ENCODE data around the gene OR6X1. TPM values are rescaled to one million over a fixed set of nuclear protein-coding genes. Genes with fewer than 3 reads are reported as not detected.

OR6X1 gene
- total RNA-seq, 4 donors from 2014 or later = not detected

DNA sequence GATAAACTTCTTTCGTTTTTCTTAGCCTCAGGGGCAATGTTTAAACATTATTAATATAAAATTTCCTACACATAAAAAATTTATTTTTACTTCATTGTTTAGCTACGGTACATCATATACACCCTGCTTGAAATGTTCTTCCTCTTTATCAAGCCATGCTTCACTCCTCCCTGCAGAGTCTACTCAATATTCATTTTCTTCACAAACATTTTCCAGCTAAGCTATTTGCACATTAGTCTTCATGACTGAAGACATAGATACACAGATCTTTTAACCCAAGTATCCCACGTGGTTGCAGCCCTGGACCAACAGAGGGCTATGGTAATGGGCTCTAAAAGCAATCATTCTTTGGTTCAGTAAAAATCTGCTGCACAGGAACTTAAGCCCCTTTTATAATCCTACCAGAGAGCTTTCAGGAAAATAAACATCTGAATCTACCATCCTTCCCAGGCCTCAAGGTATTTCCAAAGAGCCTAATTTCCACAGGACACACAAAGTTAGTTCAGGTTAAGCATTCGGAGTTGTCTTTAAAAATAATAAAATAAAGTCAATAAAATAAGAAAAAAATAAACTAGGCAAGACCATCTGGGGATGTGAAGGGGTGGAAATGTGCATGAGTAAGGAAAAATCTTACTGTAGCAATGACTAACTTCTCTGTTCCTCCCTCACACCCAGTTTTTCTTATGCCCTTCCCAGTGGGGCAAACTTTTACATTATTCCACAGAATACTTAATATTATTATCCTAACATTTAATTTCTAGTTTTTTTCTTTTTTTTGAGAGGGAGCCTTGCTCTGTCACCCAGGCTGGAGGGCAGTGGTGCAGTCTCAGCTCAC is 21.6 kb upstream of the OR6X1 start:
- Histone ChIP-seq H3K9me3 (no peaks in the 10 kb centered on the region), H3K36me3 (no peaks in the 10 kb centered on the region), H3K4me1 (no peaks in the 10 kb centered on the region), H3K27ac (no peak overlapping the region), H3K27me3 (no peaks in the 10 kb centered on the region), H3K4me3 (no peak overlapping the region)
- no peak for DNase-seq (ENCODE audit: low spot score in 2 of 2)
- 35% methylated on average over 4 of the region's 4 CpGs for WGBS
- TF ChIP-seq POLR2A (IDR thresholded peaks at IDR 0.05) (no peak), EP300 (IDR thresholded peaks at IDR 0.05) (no peak), POLR2AphosphoS5 (IDR thresholded peaks at IDR 0.05) (no peak)
- TF ChIP-seq, protein P1, sequence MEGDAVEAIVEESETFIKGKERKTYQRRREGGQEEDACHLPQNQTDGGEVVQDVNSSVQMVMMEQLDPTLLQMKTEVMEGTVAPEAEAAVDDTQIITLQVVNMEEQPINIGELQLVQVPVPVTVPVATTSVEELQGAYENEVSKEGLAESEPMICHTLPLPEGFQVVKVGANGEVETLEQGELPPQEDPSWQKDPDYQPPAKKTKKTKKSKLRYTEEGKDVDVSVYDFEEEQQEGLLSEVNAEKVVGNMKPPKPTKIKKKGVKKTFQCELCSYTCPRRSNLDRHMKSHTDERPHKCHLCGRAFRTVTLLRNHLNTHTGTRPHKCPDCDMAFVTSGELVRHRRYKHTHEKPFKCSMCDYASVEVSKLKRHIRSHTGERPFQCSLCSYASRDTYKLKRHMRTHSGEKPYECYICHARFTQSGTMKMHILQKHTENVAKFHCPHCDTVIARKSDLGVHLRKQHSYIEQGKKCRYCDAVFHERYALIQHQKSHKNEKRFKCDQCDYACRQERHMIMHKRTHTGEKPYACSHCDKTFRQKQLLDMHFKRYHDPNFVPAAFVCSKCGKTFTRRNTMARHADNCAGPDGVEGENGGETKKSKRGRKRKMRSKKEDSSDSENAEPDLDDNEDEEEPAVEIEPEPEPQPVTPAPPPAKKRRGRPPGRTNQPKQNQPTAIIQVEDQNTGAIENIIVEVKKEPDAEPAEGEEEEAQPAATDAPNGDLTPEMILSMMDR (IDR thresholded peaks at IDR 0.05) = no peak

DNA sequence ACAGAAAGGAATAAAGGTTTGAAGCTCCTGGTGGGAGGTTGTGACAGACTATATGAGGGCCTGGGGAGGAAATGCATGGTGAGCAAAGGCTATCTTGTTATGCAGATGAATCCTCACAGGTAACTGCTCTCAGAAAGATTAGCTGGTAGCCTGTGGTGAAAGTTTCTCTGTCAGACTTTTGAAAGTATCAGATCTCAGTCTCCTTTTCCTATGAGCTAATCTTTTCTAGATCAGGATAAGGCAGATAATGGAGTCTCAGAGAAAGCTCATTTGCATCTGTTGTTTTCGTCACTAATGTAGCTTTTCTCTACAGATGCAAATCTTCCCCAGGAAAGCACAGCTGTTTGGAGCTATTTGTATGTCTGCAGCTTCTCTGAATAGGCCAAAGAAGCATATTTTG is 21.0 kb upstream of the OR6X1 start:
- 62% methylated on average over 1 of the region's 1 CpG for WGBS
- H3K4me1 ChIP-seq = no peaks in the 10 kb centered on the region
- no peaks in the 10 kb centered on the region for H3K27me3 ChIP-seq
- H3K27ac ChIP-seq = no peak overlapping the region
- no peaks in the 10 kb centered on the region for H3K36me3 ChIP-seq
- no peak for TF ChIP-seq POLR2AphosphoS5 (IDR thresholded peaks at IDR 0.05)
- no peak for TF ChIP-seq POLR2A (IDR thresholded peaks at IDR 0.05)
- no peak for TF ChIP-seq EP300 (IDR thresholded peaks at IDR 0.05)
- TF ChIP-seq, protein P1 (IDR thresholded peaks at IDR 0.05) = no peak
- no peak overlapping the region for H3K4me3 ChIP-seq
- H3K9me3 ChIP-seq = no peaks in the 10 kb centered on the region
- DNase-seq (ENCODE audit: low spot score in 2 of 2) = no peak

DNA sequence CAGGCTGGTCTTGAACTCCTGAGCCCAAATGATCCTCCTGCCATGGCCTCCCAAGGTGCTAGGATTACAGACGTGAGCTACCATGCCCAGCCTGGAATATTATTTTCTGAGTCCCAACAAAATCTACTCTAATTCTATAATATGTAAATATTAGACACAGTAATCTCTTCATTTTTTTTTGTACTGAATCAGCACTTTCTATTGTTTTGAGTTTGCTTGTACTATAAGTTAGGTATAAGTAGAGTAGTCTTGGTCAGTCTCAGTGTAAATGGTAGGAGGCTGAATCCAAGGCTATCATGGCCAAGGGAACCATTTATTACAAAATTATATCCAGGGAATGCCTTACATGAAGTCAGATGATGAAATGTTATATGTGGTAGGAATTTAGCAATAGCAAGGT is 19.6 kb upstream of the OR6X1 start:
- H3K27ac ChIP-seq = no peak overlapping the region
- 86% methylated on average over 1 of the region's 1 CpG for WGBS
- H3K4me3 ChIP-seq = no peak overlapping the region
- no peak for DNase-seq (ENCODE audit: low spot score in 2 of 2)
- H3K36me3 ChIP-seq = no peaks in the 10 kb centered on the region
- no peaks in the 10 kb centered on the region for H3K4me1 ChIP-seq
- TF ChIP-seq, protein P1 (IDR thresholded peaks at IDR 0.05) = no peak
- TF ChIP-seq EP300 (IDR thresholded peaks at IDR 0.05) (no peak), POLR2AphosphoS5 (IDR thresholded peaks at IDR 0.05) (no peak), POLR2A (IDR thresholded peaks at IDR 0.05) (no peak)
- no peaks in the 10 kb centered on the region for H3K27me3 ChIP-seq
- H3K9me3 ChIP-seq = no peaks in the 10 kb centered on the region

DNA sequence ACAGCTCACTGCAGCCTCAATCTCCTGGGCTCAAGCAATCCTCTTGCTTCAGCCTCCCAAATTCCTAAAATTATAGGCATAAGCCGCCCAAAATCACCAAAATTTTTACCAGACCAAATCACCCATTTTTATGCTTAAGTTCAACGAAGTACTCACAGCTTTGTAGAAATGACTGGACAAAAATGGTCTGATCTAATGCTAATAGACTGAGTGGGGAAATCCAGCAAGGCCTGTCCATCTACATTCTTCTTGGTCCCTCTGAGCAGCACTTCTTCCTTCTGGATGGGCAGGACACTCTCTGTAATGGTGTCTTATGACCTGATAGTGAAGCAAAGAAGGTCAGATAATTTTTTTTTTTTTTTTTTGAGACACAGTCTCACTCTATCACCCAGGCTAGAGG is 18.7 kb upstream of the OR6X1 start:
- no peaks in the 10 kb centered on the region for H3K27me3 ChIP-seq
- no peak overlapping the region for H3K27ac ChIP-seq
- WGBS = 82% methylated on average over 2 of the region's 2 CpGs
- H3K9me3 ChIP-seq = no peaks in the 10 kb centered on the region
- no peaks in the 10 kb centered on the region for H3K4me1 ChIP-seq
- no peaks in the 10 kb centered on the region for H3K36me3 ChIP-seq
- no peak overlapping the region for H3K4me3 ChIP-seq
- TF ChIP-seq POLR2AphosphoS5 (IDR thresholded peaks at IDR 0.05) (no peak), POLR2A (IDR thresholded peaks at IDR 0.05) (no peak), EP300 (IDR thresholded peaks at IDR 0.05) (no peak)
- TF ChIP-seq, protein P1 (IDR thresholded peaks at IDR 0.05) = no peak
- no peak for DNase-seq (ENCODE audit: low spot score in 2 of 2)

DNA sequence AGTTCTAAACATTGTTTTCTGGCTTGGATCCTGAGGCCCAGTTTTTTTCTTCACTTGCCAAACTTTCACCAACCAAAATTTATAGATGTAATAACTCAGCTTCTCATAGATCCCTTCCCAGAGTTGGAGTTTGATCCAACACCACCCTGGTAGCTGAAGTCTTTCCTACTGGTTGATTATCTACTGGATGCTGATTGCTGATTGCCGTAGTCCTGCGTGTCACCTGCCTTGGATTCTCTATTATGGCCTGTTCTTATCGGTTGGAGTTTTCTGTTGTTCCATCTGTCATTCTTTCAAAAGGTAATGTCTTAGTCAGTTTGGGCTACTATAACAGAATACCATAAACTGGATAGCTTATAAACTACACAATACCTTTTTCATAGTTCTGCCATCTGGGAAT is 17.3 kb upstream of the OR6X1 start:
- H3K27ac ChIP-seq = no peak overlapping the region
- DNase-seq (ENCODE audit: low spot score in 2 of 2) = no peak
- H3K27me3 ChIP-seq = no peaks in the 10 kb centered on the region
- WGBS = 98% methylated on average over 3 of the region's 3 CpGs
- H3K36me3 ChIP-seq = no peaks in the 10 kb centered on the region
- no peaks in the 10 kb centered on the region for H3K9me3 ChIP-seq
- TF ChIP-seq POLR2A (IDR thresholded peaks at IDR 0.05) = no peak
- TF ChIP-seq POLR2AphosphoS5 (IDR thresholded peaks at IDR 0.05) = no peak
- TF ChIP-seq, protein P1 (IDR thresholded peaks at IDR 0.05) = no peak
- TF ChIP-seq EP300 (IDR thresholded peaks at IDR 0.05) = no peak
- no peak overlapping the region for H3K4me3 ChIP-seq
- H3K4me1 ChIP-seq = no peaks in the 10 kb centered on the region
